ENCODE data around the gene BCAS3. TPM values are rescaled to one million over a fixed set of nuclear protein-coding genes. Genes with fewer than 3 reads are reported as not detected.

BCAS3 gene
- total RNA-seq, 4 donors from 2014 or later: 18.7 to 37.8 (median 24.9) TPM

- no peak for ATAC-seq (ENCODE audit: low FRiP score)
- no peak for DNase-seq (ENCODE audit: low spot score)
- TF ChIP-seq CTCF (IDR thresholded peaks at IDR 0.05): no peak
Observed at GRCh38 chr17:60699090-60699489, 21.4 kb downstream of the BCAS3 start.

GRCh38 chr17:60704170-60704569, 26.5 kb downstream of the BCAS3 start:
- DNase-seq (ENCODE audit: low spot score) (no peak), ATAC-seq (ENCODE audit: low FRiP score) (no peak)
- TF ChIP-seq CTCF (IDR thresholded peaks at IDR 0.05): no peak

GRCh38 chr17:60712675-60713074, 35.0 kb downstream of the BCAS3 start:
- ATAC-seq (ENCODE audit: low FRiP score): no peak
- TF ChIP-seq CTCF (IDR thresholded peaks at IDR 0.05): no peak

DNA sequence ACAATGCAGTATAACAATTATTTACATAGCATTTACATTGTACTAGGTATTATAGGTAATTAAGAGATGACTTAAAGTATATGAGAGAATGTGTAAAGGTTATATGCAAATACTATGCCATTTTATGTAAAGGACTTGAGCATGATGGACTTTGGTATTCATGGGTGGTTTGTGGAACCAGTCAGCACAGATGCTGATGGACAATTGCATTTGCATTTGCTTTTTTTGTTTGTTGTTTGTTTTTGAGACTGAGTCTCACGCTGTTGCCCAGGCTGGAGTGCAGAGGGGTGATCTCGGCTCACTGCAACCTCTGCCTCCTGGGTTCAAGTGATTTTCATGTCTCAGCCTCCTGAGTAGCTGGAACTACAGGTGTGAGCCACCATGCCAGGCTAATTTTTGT, 36.0 kb downstream of the BCAS3 start:
- ATAC-seq (ENCODE audit: low FRiP score): no peak
- no peak for DNase-seq (ENCODE audit: low spot score)
- TF ChIP-seq CTCF (IDR thresholded peaks at IDR 0.05): no peak

More at GRCh38 chr17:60712675-60713074, 35.0 kb downstream of the BCAS3 start:
- no peak for DNase-seq (ENCODE audit: low spot score)

GRCh38 chr17:60716766-60717165, 39.1 kb downstream of the BCAS3 start:
- ATAC-seq (ENCODE audit: low FRiP score) (no peak), DNase-seq (ENCODE audit: low spot score) (no peak)
- TF ChIP-seq CTCF (IDR thresholded peaks at IDR 0.05): no peak

DNA sequence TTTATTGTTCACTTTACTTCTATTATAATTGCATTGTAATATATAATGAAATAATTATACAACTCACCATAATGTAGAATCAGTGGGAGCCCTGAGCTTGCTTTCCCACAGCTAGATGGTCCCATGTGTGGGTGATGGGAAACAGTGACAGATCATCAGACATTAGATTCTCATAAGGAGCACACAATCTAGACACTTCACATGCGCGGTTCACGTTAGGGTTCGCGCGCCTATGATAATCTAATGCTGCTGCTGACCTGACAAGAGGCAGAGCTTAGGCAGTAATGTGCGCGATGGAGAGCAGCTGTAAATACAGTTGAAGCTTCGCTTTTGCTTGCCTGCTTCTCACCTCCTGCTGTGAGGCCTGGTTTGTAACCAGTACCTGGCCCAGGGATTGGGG, 40.2 kb downstream of the BCAS3 start:
- TF ChIP-seq CTCF (IDR thresholded peaks at IDR 0.05): no peak
- no peak for DNase-seq (ENCODE audit: low spot score)
- no peak for ATAC-seq (ENCODE audit: low FRiP score)

- TF ChIP-seq CTCF (IDR thresholded peaks at IDR 0.05): peak in 2 of 3 donors; percentile 30 to 53
- DNase-seq (ENCODE audit: low spot score) (no peak), ATAC-seq (ENCODE audit: low FRiP score) (no peak)
Observed at GRCh38 chr17:60720763-60721531, 43.3 kb downstream of the BCAS3 start.
